ENCODE measurements around the gene ATN1.
"Not testable (repeated sequence)": the region's sequence is repeated elsewhere in the genome, so short reads cannot be mapped to it uniquely, and the experiment has no call there.

ATN1 gene

GRCh38 chr12:6927379-6928021 is at the start of gene ATN1:
ATN1 (plus strand) TSS chr12:6927959; CDS start chr12:6934002, 6,043 bp downstream.
- DNase-seq = peak; percentile 54
- H3K27me3 ChIP-seq (replicated peaks) = no peaks in the 10 kb centered on the region
- H3K27ac ChIP-seq = peak within 1 kb of the TSS; percentile 28
- TF ChIP-seq CTCF (IDR thresholded peaks at IDR 0.05; ENCODE audit: low read depth, low read length, missing control alignments) = no peak
- in situ Hi-C loops (cut with HindIII; ENCODE audit: low pct_ligation_motif_present, low sequenced_read_pairs) = no loop called here
- H3K4me3 ChIP-seq (ENCODE audit: low read depth, low read length) = peak within 1 kb of the TSS; percentile 81
- peaks cover 2% of the 10 kb centered on the region for H3K36me3 ChIP-seq (replicated peaks)

- H3K27me3 ChIP-seq (replicated peaks); DNase-seq; H3K36me3 ChIP-seq (replicated peaks); H3K4me3 ChIP-seq (ENCODE audit: low read depth, low read length); H3K27ac ChIP-seq; in situ Hi-C loops (cut with HindIII; ENCODE audit: low pct_ligation_motif_present, low sequenced_read_pairs): not testable (repeated sequence)
Measured at GRCh38 chr12:6879824-6880223, 47.9 kb upstream of the ATN1 start.

GRCh38 chr12:6883252-6883651 is 44.5 kb upstream of the ATN1 start:
- in situ Hi-C loops (cut with HindIII; ENCODE audit: low pct_ligation_motif_present, low sequenced_read_pairs) = no loop called here
- Histone ChIP-seq H3K27me3 (replicated peaks) (no peaks in the 10 kb centered on the region), H3K36me3 (replicated peaks) (peaks cover 2% of the 10 kb centered on the region), H3K27ac (no peak overlapping the region), H3K4me3 (ENCODE audit: low read depth, low read length) (no peak overlapping the region)
- DNase-seq = no peak
- no peak for TF ChIP-seq CTCF (IDR thresholded peaks at IDR 0.05; ENCODE audit: low read depth, low read length, missing control alignments)

- Histone ChIP-seq H3K4me3 (ENCODE audit: low read depth, low read length) (no peak overlapping the region), H3K36me3 (replicated peaks) (peaks cover 2% of the 10 kb centered on the region), H3K27me3 (replicated peaks) (no peaks in the 10 kb centered on the region), H3K27ac (no peak overlapping the region)
- in situ Hi-C loops (cut with HindIII; ENCODE audit: low pct_ligation_motif_present, low sequenced_read_pairs) = no loop called here
- DNase-seq = no peak
- no peak for TF ChIP-seq CTCF (IDR thresholded peaks at IDR 0.05; ENCODE audit: low read depth, low read length, missing control alignments)
Measured at GRCh38 chr12:6883683-6884082, 44.1 kb upstream of the ATN1 start.

- Histone ChIP-seq H3K36me3 (replicated peaks) (peaks cover 2% of the 10 kb centered on the region), H3K27ac (no peak overlapping the region), H3K4me3 (ENCODE audit: low read depth, low read length) (no peak overlapping the region), H3K27me3 (replicated peaks) (no peaks in the 10 kb centered on the region)
- no peak for TF ChIP-seq CTCF (IDR thresholded peaks at IDR 0.05; ENCODE audit: low read depth, low read length, missing control alignments)
- DNase-seq = no peak
- in situ Hi-C loops (cut with HindIII; ENCODE audit: low pct_ligation_motif_present, low sequenced_read_pairs) = no loop called here
Measured at GRCh38 chr12:6884539-6884938, 43.2 kb upstream of the ATN1 start.

GRCh38 chr12:6886206-6886999 is 41.4 kb upstream of the ATN1 start:
- in situ Hi-C loops (cut with HindIII; ENCODE audit: low pct_ligation_motif_present, low sequenced_read_pairs); DNase-seq; H3K4me3 ChIP-seq (ENCODE audit: low read depth, low read length); H3K27ac ChIP-seq; H3K27me3 ChIP-seq (replicated peaks); H3K36me3 ChIP-seq (replicated peaks): not testable (repeated sequence)

Data from brain microvascular endothelial cell (primary cell).